Stimulated activated naive CD8-positive, alpha-beta T cell treated with anti-CD3 and anti-CD28 coated beads, Interleukin-15, amount 100 ng/mL, for 72 hours (primary cell): ENCODE measurements around the gene CNBP.
"Not testable (repeated sequence)": the region's sequence is repeated elsewhere in the genome, so short reads cannot be mapped to it uniquely, and the experiment has no call there.

Experiments
- ATAC-seq: fragments of 150-1000 bp; cut with Tn5 transposase; 2 replicates; pipeline ENCODE4 v1.10.0; 2021; ENCODE audit warnings: mild to moderate bottlenecking, moderate library complexity
- DNase-seq, 2 donors: peaks; one replicate each; pipeline ENCODE4 v3.0.0; 2021 to 2022
- H3K27ac Mint-ChIP-seq, 2 donors: one replicate each; pipeline ENCODE4 v1.8.0; 2022; ENCODE audit warnings: mild to moderate bottlenecking in 2 of 2, mixed read lengths in 2 of 2, moderate library complexity in 2 of 2
- H3K27me3 Mint-ChIP-seq: one replicate; pipeline ENCODE4 v1.8.0; 2022; ENCODE audit warnings: mixed read lengths
- H3K4me1 Mint-ChIP-seq: one replicate; pipeline ENCODE4 v1.8.0; 2022; ENCODE audit warnings: mild to moderate bottlenecking, mixed read lengths
- H3K4me3 Mint-ChIP-seq, 2 donors: one replicate each; pipeline ENCODE4 v1.8.0; 2022; ENCODE audit warnings: mild to moderate bottlenecking in 2 of 2, mixed read lengths in 2 of 2, moderate library complexity in 1 of 2
- H3K9me3 Mint-ChIP-seq, 2 donors: one replicate each; pipeline ENCODE4 v1.8.0; 2022; ENCODE audit warnings: mixed read lengths in 2 of 2

CNBP gene

DNA sequence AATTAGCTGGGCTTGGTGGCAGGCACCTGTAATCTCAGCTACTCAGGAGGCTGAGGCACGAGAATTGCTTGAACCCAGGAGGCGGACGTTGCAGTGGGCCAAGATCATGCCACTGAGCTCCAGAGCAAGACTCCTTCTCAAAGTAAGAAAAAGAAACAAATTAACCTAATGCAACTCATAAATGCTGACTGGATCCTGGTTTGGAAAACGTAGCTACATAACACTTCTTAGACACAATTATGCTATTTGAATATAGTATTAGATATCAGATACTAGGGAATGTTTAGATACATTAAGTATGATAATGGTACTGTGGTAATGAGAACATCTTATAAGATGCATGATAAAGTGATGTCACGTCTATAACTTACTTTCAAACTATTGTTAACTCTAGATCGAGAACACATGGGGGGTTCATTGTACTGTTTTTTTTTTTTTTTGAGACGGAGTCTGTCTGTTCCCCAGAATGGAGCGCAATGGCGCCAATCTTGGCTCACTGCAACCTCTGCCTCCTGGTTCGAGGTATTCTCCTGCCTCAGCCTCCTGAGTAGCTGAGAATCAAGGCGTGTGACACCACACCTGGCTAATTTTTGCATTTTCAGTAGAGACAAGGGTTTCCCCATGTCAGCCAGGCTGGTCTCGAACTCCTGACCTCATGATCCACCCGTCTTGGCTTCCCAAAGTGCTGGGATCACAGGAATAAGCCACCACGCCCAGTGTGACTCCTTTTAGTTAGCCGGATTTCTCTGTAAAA lies 16.9 kb downstream of the CNBP start:
- no peak for DNase-seq
- H3K27ac Mint-ChIP-seq: no peak overlapping the region
- no peak overlapping the region for H3K4me3 Mint-ChIP-seq
- peaks cover 28% of the 10 kb centered on the region for H3K4me1 Mint-ChIP-seq
- no peaks in the 10 kb centered on the region for H3K27me3 Mint-ChIP-seq
- no peaks in the 10 kb centered on the region for H3K9me3 Mint-ChIP-seq
- ATAC-seq: no peak

DNA sequence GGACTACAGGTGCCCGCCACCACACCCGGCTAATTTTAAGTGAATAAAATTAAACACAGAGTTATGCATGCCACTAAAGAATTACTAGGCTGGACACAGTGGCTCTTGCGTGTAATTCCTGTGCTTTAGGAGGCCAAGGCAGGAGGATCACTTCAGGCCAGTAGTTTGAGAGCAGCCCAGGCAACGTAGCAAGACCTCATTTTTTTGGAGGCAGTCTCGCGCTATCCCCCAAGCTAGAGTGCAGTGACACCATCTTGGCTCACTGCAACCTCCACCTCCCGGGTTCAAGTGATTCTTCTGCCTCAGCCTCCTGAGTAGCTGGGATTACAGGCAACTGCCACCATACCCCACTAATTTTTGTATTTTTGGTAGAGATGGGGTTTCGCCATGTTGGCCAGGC lies 18.1 kb downstream of the CNBP start:
- not testable (repeated sequence) for H3K27ac Mint-ChIP-seq, H3K4me3 Mint-ChIP-seq, H3K27me3 Mint-ChIP-seq, H3K9me3 Mint-ChIP-seq, DNase-seq, ATAC-seq
- H3K4me1 Mint-ChIP-seq: peaks cover 23% of the 10 kb centered on the region

GRCh38 chr3:129164500-129164899 lies 19.2 kb downstream of the CNBP start:
- ATAC-seq (no peak), DNase-seq (no peak)
- H3K27ac Mint-ChIP-seq: peak overlapping the region; percentile 33 to 57
- H3K9me3 Mint-ChIP-seq: no peaks in the 10 kb centered on the region
- H3K4me1 Mint-ChIP-seq: peaks cover 28% of the 10 kb centered on the region
- H3K4me3 Mint-ChIP-seq: no peak overlapping the region
- H3K27me3 Mint-ChIP-seq: no peaks in the 10 kb centered on the region

- no peaks in the 10 kb centered on the region for H3K27me3 Mint-ChIP-seq
- DNase-seq (no peak), ATAC-seq (no peak)
- peaks cover 35% of the 10 kb centered on the region for H3K4me1 Mint-ChIP-seq
- peak overlapping the region; percentile 88 to 96 for H3K4me3 Mint-ChIP-seq
- H3K9me3 Mint-ChIP-seq: no peaks in the 10 kb centered on the region
- H3K27ac Mint-ChIP-seq: peak overlapping the region; percentile 31 to 33
Measured at GRCh38 chr3:129162729-129163579, 20.7 kb downstream of the CNBP start.

- ATAC-seq: peak; percentile 32
- no peaks in the 10 kb centered on the region for H3K9me3 Mint-ChIP-seq
- peak; percentile 40 to 51 for DNase-seq
- peak overlapping the region; percentile 88 to 96 for H3K4me3 Mint-ChIP-seq
- H3K4me1 Mint-ChIP-seq: peaks cover 35% of the 10 kb centered on the region
- peak overlapping the region; percentile 98 to 99 for H3K27ac Mint-ChIP-seq
- no peaks in the 10 kb centered on the region for H3K27me3 Mint-ChIP-seq
Measured at GRCh38 chr3:129161860-129162271, 21.8 kb downstream of the CNBP start.

DNA sequence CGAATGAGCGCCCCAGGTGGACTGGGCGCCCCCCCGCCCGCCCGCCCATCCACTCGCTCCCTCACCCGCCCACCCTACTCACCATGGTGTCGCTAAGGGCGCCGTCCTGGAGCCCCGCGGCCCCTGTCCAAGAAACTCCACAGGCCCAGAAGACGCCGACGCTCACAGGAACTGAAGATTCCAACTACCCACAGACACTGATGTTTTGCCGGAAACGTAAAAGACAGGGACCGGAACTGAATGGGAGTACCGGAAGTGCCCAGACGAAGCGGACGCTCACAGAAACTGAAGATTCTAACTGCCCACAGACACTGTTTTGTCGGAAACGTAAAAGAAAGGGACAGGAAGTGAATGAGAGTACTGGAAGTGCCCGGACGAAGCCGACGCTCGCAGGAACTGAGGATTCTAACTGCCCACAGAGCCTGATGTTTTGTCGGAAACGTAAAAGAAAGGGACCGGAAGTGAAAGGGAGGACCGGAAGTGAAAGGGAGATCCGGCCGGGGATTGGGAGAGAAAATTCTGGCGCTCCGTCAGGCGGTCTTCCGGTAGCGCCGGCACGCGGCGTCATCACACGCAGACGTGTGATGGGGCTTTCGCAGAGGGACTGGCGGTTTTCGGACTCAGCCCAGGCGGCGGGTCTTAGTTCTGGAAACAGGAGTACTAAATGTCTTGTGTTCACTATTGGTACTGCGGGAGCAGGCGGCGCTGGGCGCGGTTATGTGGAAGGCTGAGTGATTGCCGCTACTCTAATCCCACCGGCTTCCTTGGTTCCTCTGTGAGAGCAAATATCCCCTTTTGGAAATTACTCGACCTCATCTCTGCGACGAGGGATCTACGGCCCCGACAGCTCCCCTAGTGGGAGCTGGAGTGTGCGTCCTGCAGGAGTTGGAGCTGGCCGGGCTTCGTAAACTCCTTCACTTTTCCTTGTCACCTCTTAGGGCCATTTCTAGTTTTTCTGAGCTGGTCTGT lies 22.5 kb downstream of the CNBP start, which contains the start of gene ISY1:
Gene ISY1 (minus strand): TSS at position 173 of the 969 bp plus-strand sequence. CDS start 88 bp downstream, at position 85.
- ATAC-seq (peak; percentile 89), DNase-seq (peak; percentile 90 to 93)
- H3K4me1 Mint-ChIP-seq: peaks cover 35% of the 10 kb centered on the region
- H3K27me3 Mint-ChIP-seq: no peaks in the 10 kb centered on the region
- H3K27ac Mint-ChIP-seq: peak within 1 kb of the TSS; percentile 98 to 99
- peak within 1 kb of the TSS; percentile 88 to 96 for H3K4me3 Mint-ChIP-seq
- no peaks in the 10 kb centered on the region for H3K9me3 Mint-ChIP-seq

- H3K27me3 Mint-ChIP-seq: no peaks in the 10 kb centered on the region
- H3K27ac Mint-ChIP-seq: peak overlapping the region in 1 of 2 donors; percentile 78
- ATAC-seq (no peak), DNase-seq (no peak)
- H3K4me3 Mint-ChIP-seq: no peak overlapping the region
- no peaks in the 10 kb centered on the region for H3K9me3 Mint-ChIP-seq
- H3K4me1 Mint-ChIP-seq: no peaks in the 10 kb centered on the region
Measured at GRCh38 chr3:129144786-129145185, 38.9 kb downstream of the CNBP start.

GRCh38 chr3:129141011-129141410 lies 42.7 kb downstream of the CNBP start:
- H3K4me3 Mint-ChIP-seq, H3K4me1 Mint-ChIP-seq, H3K9me3 Mint-ChIP-seq, H3K27me3 Mint-ChIP-seq, DNase-seq, H3K27ac Mint-ChIP-seq, ATAC-seq: not testable (repeated sequence)

DNA sequence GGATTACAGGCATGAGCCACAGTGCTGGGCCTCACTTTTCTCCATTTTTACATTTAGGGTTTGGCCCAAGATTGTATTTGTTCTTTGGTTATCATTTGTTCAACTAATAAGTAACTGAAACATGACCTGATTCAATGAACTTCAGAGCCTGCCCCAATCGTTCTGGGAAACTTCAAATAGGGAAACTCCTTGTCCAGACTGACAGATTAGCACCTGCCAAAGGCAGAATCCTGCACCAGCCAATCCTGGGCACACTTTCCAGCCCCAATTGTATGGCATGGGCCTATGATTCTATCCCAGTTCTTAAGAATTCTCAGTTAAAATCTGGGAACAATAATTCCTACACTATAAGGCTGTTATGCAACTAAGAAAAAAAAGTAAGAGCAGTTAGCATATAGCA lies 43.8 kb downstream of the CNBP start:
- H3K9me3 Mint-ChIP-seq: no peaks in the 10 kb centered on the region
- H3K27ac Mint-ChIP-seq: peak overlapping the region in 1 of 2 donors; percentile 34
- H3K4me1 Mint-ChIP-seq: no peaks in the 10 kb centered on the region
- no peaks in the 10 kb centered on the region for H3K27me3 Mint-ChIP-seq
- ATAC-seq (no peak), DNase-seq (no peak)
- no peak overlapping the region for H3K4me3 Mint-ChIP-seq

DNA sequence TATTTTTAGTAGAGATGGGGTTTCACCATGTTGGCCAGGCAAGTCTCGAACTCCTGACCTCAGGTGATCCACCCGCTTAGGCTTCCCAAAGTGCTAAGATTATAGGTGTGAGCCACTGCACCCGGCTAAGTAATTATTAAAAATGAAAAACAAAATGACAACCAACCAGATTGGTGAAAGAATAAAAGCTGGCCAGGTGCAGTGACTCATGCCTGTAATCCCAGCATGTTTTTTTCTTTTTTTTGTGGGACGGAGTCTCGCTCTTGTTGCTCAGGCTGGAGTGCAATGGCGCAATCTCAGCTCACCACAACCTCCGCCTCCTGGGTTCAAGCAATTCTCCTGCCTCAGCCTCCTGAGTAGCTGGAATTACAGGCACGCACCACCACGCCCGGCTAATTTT lies 47.4 kb downstream of the CNBP start:
- DNase-seq, H3K27ac Mint-ChIP-seq, H3K9me3 Mint-ChIP-seq, H3K27me3 Mint-ChIP-seq, H3K4me3 Mint-ChIP-seq, ATAC-seq: not testable (repeated sequence)
- H3K4me1 Mint-ChIP-seq: peaks cover 15% of the 10 kb centered on the region

DNA sequence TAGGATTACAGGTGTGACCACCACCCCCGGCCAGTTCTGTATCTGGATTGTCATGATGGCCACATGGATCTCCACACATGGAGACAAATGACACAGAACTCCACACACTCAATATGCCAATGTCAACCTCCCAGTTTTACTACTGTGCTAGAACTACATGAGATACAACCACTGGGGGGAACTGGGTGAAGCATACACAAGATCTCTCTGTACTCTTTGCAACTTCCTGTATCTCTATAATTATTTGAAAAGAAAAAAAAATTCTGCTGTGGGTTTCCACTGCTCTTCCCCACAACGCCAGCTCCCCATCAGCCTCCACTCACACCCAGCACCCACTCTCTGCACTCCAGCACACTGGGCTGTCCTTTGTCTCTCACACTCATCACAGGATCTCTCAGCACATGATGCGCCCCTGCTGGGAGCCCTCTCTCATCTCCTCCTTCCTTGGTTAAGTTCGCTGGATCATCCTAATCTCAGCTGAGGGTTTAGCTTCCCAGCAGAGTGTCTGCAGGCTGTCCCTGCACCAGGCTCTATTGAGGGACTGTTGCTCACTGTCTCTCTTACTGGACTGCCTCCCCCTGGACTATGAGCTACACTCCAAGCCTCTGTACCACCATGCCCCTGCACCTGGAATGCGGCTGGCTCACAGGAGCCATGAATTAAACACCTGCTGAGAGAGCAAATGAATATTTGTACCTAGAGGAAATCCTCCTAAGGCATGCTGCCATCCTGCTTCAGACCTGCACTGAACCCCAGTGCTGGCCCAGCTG lies 51.4 kb downstream of the CNBP start:
- no peaks in the 10 kb centered on the region for H3K27me3 Mint-ChIP-seq
- ATAC-seq (peak; percentile 8), DNase-seq (no peak)
- H3K4me3 Mint-ChIP-seq: no peak overlapping the region
- H3K27ac Mint-ChIP-seq: peak overlapping the region; percentile 78 to 87
- no peaks in the 10 kb centered on the region for H3K9me3 Mint-ChIP-seq
- peaks cover 19% of the 10 kb centered on the region for H3K4me1 Mint-ChIP-seq

DNA sequence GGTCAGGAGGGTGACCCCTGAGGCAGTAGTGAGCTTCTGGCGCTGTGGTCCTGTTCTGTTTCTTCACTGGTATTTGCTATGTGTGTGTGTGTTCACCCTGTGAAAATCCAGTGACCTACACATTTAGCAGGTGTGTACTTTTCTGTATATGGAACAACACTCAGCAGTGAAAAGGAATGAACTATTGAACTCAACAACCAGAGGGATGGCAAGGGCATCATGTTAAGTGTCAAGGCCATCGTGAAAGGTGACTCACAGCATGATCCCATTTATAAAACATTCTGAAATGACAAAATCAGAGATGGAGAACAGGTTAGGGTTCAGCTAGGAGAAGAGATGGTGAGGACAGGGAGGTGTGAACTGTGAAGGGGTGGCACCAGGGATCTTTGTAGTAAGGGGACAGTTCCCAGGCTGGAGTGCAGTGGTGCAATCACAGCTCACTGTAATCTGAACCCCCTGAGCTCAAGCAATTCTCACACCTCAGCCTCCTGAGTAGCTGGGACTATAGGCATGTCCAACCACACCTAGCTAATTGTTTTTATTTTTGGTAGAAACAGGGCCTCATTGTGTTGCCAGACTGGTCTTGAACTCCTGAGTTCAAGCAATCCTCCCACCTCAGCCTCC lies 52.1 kb downstream of the CNBP start:
- ATAC-seq (no peak), DNase-seq (no peak)
- Mint-ChIP-seq H3K9me3 (no peaks in the 10 kb centered on the region), H3K4me1 (peaks cover 25% of the 10 kb centered on the region), H3K27me3 (no peaks in the 10 kb centered on the region), H3K27ac (peak overlapping the region; percentile 28 to 84), H3K4me3 (no peak overlapping the region)

DNA sequence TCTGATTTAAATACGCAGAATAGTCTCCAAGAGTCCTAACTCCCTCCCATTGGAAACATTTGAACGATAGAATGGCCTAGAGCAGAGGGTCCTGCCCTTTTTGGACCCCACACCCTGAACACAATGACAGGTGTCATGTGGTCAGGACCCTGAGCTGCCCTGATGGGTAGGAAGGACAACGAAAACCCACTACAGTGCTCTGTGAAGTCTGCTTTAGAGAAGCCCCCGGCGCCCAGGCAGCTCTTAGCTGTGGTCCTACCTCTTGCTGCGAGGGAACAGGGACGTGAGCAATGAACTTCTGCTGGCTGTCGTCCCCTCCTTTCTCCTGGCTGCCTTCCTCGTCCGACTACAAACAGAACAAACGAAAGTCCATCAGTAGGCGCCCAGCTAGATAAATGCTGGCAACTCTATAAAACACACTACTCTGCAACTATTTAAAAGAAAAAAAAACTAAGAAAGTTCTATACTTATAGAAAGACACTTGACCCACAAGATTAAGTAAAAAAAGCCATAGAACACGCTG lies 53.3 kb downstream of the CNBP start:
- Mint-ChIP-seq H3K9me3 (no peaks in the 10 kb centered on the region), H3K27me3 (no peaks in the 10 kb centered on the region), H3K4me1 (peaks cover 25% of the 10 kb centered on the region), H3K27ac (no peak overlapping the region), H3K4me3 (no peak overlapping the region)
- DNase-seq (no peak), ATAC-seq (no peak)
